A549 (cell line): ENCODE measurements around the gene CXXC5.

Experiments used
- BHLHE40 ChIP-seq: IDR thresholded peaks from 2 replicates; pipeline ENCODE4 v1.6.1; 2012; ENCODE audit warnings: low read depth, low read length, inconsistent platforms
- CHD2 ChIP-seq: fragments of 150-350 bp; IDR thresholded peaks from 2 replicates; pipeline ENCODE4 v1.6.1; 2014; ENCODE audit warnings: low read length; ENCODE audit not compliant: partially characterized antibody
- EP300 ChIP-seq, 2 experiments: fragments of >200 bp; sonication (Bioruptor Twin); formaldehyde crosslinking; IDR thresholded peaks; 2 replicates in 1 of 2; 3 replicates in 1 of 2; pipeline ENCODE4 v1.6.1; 2016 to 2017
- JUNB ChIP-seq: fragments of >200 bp; sonication (Bioruptor Twin); formaldehyde crosslinking; IDR thresholded peaks from 2 replicates; pipeline ENCODE4 v1.6.1; 2016
- POLR2A ChIP-seq: IDR thresholded peaks from 2 replicates; pipeline ENCODE4 v1.6.1; 2012; ENCODE audit warnings: mild to moderate bottlenecking, low read length
- RAD21 ChIP-seq, 2 experiments: fragments of >200 bp in 1 of 2; sonication (Bioruptor Twin) in 1 of 2; formaldehyde crosslinking in 1 of 2; IDR thresholded peaks in 1 of 2; conservative IDR thresholded peaks in 1 of 2; 2 replicates in 1 of 2; 3 replicates in 1 of 2; pipeline ENCODE4 v1.6.1; 2012 to 2018; ENCODE audit warnings: inconsistent platforms in 1 of 2
- SMC3 ChIP-seq: fragments of >200 bp; sonication (Bioruptor Twin); formaldehyde crosslinking; IDR thresholded peaks from 3 replicates; pipeline ENCODE4 v1.6.1; 2018; ENCODE audit warnings: inconsistent platforms
- ZFP36 ChIP-seq: fragments of 450-650 bp; IDR thresholded peaks from 2 replicates; pipeline ENCODE4 v1.6.1; 2014; ENCODE audit warnings: borderline replicate concordance; ENCODE audit not compliant: partially characterized antibody
- ZNF302 ChIP-seq: fragments of 250-450 bp; sonication (Bioruptor Pico); IDR thresholded peaks from 2 replicates; pipeline ENCODE4 v1.9.0; 2021; ENCODE audit warnings: inconsistent platforms, mild to moderate bottlenecking, moderate library complexity
- TF ChIP-seq, protein P1 (sequence below): fragments of >200 bp; sonication (Bioruptor Twin); formaldehyde crosslinking; IDR thresholded peaks from 3 replicates; pipeline ENCODE4 v1.5.1; 2016
- TF ChIP-seq, protein P2 (sequence below): IDR thresholded peaks from 2 replicates; pipeline ENCODE4 v1.6.1; 2012
- TF ChIP-seq, protein P3 (sequence below): fragments of 150-350 bp; IDR thresholded peaks from 2 replicates; pipeline ENCODE4 v1.6.1; 2014; ENCODE audit warnings: low read depth, mild to moderate bottlenecking, low read length
- TF ChIP-seq, protein P4 (sequence below): fragments of 450-650 bp; IDR thresholded peaks from 2 replicates; pipeline ENCODE4 v1.6.1; 2014; ENCODE audit warnings: antibody characterized with exemption
- TF ChIP-seq, protein P5 (sequence below): fragments of 200-600 bp; sonication (generic); IDR thresholded peaks from 2 replicates; pipeline ENCODE4 v1.6.1; 2016; ENCODE audit warnings: antibody characterized with exemption, mild to moderate bottlenecking, moderate library complexity

DNA sequence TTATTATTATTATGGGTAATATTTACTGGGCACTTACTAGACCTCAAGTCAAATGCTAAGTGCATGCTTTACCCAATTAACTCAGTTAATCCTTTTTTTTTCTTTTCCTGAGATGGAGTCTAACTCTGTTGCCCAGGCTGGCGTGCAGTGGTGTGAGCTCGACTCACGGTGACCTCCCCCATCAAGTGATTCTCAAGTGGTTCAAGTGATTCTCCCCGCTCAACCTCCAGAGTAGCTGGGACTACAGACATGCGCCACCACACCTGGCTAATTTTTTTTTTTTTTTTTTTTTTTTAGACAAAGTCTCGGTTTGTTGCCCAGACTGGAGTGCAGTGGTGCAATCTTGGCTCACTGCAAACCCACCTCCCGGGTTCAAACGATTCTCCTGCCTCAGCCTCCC lies 69.1 kb downstream of the CXXC5 start:
- TF ChIP-seq, protein P1, sequence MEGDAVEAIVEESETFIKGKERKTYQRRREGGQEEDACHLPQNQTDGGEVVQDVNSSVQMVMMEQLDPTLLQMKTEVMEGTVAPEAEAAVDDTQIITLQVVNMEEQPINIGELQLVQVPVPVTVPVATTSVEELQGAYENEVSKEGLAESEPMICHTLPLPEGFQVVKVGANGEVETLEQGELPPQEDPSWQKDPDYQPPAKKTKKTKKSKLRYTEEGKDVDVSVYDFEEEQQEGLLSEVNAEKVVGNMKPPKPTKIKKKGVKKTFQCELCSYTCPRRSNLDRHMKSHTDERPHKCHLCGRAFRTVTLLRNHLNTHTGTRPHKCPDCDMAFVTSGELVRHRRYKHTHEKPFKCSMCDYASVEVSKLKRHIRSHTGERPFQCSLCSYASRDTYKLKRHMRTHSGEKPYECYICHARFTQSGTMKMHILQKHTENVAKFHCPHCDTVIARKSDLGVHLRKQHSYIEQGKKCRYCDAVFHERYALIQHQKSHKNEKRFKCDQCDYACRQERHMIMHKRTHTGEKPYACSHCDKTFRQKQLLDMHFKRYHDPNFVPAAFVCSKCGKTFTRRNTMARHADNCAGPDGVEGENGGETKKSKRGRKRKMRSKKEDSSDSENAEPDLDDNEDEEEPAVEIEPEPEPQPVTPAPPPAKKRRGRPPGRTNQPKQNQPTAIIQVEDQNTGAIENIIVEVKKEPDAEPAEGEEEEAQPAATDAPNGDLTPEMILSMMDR = no peak
- TF ChIP-seq ZFP36 (no peak), JUNB (no peak), BHLHE40 (no peak), EP300 (IDR thresholded peaks at IDR 0.05) (no peak), RAD21 (conservative IDR thresholded peaks at IDR 0.05 in 1 of 2, IDR thresholded peaks at IDR 0.05 in 1 of 2) (no peak), POLR2A (no peak), CHD2 (no peak), SMC3 (no peak), ZNF302 (CRISPR knock-in tag) (no peak)
- TF ChIP-seq, protein P2, sequence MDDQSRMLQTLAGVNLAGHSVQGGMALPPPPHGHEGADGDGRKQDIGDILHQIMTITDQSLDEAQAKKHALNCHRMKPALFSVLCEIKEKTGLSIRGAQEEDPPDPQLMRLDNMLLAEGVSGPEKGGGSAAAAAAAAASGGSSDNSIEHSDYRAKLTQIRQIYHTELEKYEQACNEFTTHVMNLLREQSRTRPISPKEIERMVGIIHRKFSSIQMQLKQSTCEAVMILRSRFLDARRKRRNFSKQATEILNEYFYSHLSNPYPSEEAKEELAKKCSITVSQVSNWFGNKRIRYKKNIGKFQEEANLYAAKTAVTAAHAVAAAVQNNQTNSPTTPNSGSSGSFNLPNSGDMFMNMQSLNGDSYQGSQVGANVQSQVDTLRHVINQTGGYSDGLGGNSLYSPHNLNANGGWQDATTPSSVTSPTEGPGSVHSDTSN = no peak
- TF ChIP-seq, protein P3, sequence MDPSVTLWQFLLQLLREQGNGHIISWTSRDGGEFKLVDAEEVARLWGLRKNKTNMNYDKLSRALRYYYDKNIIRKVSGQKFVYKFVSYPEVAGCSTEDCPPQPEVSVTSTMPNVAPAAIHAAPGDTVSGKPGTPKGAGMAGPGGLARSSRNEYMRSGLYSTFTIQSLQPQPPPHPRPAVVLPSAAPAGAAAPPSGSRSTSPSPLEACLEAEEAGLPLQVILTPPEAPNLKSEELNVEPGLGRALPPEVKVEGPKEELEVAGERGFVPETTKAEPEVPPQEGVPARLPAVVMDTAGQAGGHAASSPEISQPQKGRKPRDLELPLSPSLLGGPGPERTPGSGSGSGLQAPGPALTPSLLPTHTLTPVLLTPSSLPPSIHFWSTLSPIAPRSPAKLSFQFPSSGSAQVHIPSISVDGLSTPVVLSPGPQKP = no peak
- TF ChIP-seq, protein P4, sequence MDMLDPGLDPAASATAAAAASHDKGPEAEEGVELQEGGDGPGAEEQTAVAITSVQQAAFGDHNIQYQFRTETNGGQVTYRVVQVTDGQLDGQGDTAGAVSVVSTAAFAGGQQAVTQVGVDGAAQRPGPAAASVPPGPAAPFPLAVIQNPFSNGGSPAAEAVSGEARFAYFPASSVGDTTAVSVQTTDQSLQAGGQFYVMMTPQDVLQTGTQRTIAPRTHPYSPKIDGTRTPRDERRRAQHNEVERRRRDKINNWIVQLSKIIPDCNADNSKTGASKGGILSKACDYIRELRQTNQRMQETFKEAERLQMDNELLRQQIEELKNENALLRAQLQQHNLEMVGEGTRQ = no peak
- TF ChIP-seq, protein P5, sequence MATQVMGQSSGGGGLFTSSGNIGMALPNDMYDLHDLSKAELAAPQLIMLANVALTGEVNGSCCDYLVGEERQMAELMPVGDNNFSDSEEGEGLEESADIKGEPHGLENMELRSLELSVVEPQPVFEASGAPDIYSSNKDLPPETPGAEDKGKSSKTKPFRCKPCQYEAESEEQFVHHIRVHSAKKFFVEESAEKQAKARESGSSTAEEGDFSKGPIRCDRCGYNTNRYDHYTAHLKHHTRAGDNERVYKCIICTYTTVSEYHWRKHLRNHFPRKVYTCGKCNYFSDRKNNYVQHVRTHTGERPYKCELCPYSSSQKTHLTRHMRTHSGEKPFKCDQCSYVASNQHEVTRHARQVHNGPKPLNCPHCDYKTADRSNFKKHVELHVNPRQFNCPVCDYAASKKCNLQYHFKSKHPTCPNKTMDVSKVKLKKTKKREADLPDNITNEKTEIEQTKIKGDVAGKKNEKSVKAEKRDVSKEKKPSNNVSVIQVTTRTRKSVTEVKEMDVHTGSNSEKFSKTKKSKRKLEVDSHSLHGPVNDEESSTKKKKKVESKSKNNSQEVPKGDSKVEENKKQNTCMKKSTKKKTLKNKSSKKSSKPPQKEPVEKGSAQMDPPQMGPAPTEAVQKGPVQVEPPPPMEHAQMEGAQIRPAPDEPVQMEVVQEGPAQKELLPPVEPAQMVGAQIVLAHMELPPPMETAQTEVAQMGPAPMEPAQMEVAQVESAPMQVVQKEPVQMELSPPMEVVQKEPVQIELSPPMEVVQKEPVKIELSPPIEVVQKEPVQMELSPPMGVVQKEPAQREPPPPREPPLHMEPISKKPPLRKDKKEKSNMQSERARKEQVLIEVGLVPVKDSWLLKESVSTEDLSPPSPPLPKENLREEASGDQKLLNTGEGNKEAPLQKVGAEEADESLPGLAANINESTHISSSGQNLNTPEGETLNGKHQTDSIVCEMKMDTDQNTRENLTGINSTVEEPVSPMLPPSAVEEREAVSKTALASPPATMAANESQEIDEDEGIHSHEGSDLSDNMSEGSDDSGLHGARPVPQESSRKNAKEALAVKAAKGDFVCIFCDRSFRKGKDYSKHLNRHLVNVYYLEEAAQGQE = no peak
